ENCODE results near the gene USE1.

Gene USE1, protein sequence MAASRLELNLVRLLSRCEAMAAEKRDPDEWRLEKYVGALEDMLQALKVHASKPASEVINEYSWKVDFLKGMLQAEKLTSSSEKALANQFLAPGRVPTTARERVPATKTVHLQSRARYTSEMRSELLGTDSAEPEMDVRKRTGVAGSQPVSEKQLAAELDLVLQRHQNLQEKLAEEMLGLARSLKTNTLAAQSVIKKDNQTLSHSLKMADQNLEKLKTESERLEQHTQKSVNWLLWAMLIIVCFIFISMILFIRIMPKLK

DNA sequence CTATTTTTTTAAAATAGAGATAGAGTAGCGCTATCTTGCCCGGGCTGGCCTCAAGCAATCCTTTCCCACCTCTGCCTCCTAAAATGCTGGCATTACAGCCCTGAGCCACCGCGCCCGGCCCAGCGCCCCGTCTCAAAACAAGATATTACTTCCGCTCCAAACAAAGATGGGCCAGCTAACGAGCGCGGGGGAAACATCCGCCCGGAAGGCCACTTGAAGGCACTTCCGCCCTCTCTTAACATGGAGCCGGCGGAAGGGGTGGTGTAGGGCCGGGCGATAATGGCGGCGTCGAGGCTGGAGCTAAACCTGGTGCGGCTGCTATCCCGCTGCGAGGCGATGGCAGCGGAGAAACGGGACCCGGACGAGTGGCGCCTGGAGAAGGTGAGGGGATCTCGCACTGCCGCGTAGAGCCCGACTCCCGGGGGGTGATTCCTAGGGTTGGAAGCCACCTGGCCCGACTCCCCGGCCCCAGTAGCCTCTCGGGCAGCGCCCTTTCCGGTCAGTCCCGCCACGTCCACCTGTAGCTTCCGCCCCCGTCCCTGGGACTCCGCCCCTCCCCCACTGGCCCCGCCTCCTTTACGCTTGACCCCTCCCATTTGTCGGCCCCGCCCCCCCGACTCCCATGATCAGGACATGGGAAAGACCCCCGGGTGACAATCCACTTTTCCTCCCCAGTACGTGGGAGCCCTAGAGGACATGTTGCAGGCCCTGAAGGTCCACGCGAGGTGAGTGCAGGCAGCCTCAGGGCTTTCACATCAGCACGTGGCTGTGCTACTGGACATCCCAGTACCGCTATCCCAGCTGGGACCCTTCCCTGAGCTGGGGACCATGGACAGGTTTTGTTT lies at the start of gene USE1:
USE1 (plus strand) TSS at position 231 of the 845 bp plus-strand sequence; CDS start at position 280, 49 bp downstream.
- in situ Hi-C loops (cut with MboI; ENCODE audit: low pct_unique_long_range_greater_than_20kb, low sequenced_read_pairs, unreplicated experiment), result no loop called here
- peak; percentile 91 for DNase-seq (ENCODE audit: low spot score)
- TF ChIP-seq, protein P1, sequence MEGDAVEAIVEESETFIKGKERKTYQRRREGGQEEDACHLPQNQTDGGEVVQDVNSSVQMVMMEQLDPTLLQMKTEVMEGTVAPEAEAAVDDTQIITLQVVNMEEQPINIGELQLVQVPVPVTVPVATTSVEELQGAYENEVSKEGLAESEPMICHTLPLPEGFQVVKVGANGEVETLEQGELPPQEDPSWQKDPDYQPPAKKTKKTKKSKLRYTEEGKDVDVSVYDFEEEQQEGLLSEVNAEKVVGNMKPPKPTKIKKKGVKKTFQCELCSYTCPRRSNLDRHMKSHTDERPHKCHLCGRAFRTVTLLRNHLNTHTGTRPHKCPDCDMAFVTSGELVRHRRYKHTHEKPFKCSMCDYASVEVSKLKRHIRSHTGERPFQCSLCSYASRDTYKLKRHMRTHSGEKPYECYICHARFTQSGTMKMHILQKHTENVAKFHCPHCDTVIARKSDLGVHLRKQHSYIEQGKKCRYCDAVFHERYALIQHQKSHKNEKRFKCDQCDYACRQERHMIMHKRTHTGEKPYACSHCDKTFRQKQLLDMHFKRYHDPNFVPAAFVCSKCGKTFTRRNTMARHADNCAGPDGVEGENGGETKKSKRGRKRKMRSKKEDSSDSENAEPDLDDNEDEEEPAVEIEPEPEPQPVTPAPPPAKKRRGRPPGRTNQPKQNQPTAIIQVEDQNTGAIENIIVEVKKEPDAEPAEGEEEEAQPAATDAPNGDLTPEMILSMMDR (IDR thresholded peaks at IDR 0.05; ENCODE audit: extremely low read depth, insufficient read depth, missing control alignments), result no peak

DNA sequence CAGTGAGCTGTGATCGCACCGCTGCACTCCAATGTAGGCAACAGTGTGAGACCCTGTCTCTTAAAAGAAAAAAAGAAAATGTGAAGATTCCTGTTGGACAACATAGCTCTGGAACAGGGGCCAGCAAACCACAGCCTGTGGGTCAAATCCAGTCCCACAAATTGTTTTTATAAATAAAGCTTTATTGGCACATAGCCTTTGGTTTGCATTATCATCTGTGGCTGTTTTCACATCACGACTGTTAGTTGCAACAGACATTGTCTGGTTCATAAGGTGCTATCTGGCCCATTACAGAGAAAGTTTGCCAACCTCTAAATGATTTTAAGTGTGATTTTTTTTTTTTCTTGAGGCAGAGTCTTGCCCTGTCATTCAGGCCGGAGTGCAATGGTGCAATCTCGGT lies 49.4 kb upstream of the USE1 start:
- DNase-seq (ENCODE audit: low spot score), result no peak
- in situ Hi-C loops (cut with MboI; ENCODE audit: low pct_unique_long_range_greater_than_20kb, low sequenced_read_pairs, unreplicated experiment), result no loop called here

DNA sequence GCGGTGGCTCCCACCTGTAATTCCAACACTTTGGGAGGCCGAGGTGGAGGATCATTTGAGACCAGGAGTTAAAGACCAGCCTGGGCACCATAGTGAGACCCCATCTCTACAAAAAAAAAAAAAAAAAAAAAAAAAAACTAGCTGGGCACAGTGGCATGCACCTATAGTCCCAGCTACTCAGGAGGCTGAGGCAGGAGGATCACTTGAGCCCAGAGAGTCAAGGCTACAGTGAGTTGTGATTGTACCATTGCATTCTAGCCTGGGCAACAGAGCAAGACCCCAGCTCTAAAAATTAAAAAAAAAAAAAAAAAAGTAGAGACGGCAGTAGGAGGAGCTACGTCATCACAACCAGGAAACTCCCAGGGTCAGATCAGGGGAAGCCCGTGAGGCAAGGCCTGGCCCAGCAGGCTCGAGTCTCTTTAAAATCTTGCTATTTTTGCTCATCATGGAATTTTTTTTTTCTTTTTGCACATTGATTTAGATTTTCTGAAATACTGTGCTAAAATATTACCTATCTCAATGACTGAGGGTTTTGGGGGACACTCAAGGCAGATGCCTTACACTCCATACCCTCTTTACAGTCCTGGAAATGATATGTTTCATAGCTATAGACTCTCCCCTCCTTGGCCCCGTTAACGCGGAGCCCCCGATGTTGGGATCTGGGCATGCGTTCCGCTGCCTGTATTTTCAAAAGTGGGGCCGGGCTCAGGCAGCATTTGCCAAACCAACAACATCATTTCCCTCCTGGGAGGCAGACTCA lies 44.4 kb upstream of the USE1 start:
- in situ Hi-C loops (cut with MboI; ENCODE audit: low pct_unique_long_range_greater_than_20kb, low sequenced_read_pairs, unreplicated experiment), result no loop called here
- DNase-seq (ENCODE audit: low spot score), result peak; percentile 89
- TF ChIP-seq, protein P1 (IDR thresholded peaks at IDR 0.05; ENCODE audit: extremely low read depth, insufficient read depth, missing control alignments), result no peak

More for the DNA sequence above, 49.4 kb upstream of the USE1 start:
- TF ChIP-seq, protein P1 (IDR thresholded peaks at IDR 0.05; ENCODE audit: extremely low read depth, insufficient read depth, missing control alignments), result no peak

DNA sequence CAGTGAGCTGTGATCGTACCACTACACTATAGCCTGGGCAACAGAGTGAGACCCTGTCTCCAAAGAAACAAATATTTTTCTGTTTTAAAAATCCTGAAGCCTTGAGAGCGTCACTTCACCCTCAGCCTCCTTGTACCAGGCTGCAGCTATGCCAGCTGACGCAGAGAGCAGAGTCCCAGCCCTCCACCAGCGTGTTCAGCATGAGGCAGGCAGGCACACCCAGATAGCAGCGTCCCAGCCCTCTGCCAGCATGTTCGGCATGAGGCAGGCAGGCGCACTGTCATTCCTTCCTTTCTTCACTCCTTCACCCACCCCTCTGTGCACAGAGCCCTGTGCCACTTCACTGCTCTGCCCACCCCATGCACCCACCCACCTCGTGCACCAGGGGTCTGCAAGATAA lies 43.3 kb upstream of the USE1 start:
- no peak for DNase-seq (ENCODE audit: low spot score)
- TF ChIP-seq, protein P1 (IDR thresholded peaks at IDR 0.05; ENCODE audit: extremely low read depth, insufficient read depth, missing control alignments), result no peak
- in situ Hi-C loops (cut with MboI; ENCODE audit: low pct_unique_long_range_greater_than_20kb, low sequenced_read_pairs, unreplicated experiment), result no loop called here

DNA sequence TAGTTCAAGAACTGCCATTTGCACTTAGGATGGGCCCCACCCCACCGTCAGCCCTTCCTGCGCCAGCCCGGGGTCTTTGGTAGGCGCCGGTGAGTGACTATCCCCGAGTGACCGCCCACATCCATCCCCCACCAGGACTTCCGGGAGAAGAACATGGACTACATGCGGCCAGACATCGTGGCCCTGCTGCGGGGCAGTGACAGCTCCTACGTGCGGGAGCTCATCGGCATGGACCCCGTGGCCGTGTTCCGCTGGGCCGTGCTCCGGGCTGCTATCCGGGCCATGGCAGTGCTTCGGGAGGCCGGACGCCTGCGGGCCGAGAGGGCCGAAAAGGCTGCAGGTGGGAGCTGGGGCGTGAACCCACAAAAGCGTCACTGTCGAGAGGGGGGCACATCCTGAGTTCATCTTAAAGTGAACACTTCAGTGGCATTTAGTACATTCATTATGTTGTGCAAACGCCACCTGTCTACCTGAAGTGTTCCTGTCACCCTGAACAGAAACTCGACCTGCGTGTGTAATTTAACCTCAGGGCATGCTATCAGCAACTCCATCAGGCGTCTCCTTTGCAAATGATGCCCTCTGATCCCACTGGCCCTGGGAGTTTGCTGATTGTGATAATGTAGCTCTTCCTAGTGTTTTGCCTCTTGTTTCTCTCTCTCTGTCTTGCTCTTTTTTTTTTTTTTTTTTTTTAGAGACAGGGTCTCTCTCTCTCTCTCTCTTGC lies 42.4 kb upstream of the USE1 start:
- DNase-seq (ENCODE audit: low spot score), result no peak
- TF ChIP-seq, protein P1 (IDR thresholded peaks at IDR 0.05; ENCODE audit: extremely low read depth, insufficient read depth, missing control alignments), result no peak
- in situ Hi-C loops (cut with MboI; ENCODE audit: low pct_unique_long_range_greater_than_20kb, low sequenced_read_pairs, unreplicated experiment), result no loop called here

DNA sequence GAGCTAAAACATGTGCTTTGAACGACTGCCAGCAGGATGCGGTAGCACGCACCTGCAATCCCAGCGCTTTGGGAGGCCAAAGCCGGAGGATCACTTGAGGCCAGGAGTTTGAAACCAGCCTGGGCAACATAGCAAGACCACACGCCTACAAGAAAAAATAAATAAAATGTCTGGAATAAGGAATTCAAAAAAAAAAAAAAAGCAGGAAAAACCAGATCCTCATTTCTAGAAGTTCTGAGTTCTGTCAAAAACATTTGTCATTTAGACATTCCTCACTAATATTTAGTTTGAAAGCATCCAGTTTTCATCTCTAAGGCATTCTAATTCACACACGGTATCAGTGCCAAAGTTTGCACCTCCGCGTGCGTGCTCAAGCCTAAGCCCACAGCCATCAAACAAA lies 36.9 kb upstream of the USE1 start:
- in situ Hi-C loops (cut with MboI; ENCODE audit: low pct_unique_long_range_greater_than_20kb, low sequenced_read_pairs, unreplicated experiment), result no loop called here
- TF ChIP-seq, protein P1 (IDR thresholded peaks at IDR 0.05; ENCODE audit: extremely low read depth, insufficient read depth, missing control alignments), result no peak
- no peak for DNase-seq (ENCODE audit: low spot score)

Data from GM13977 (cell line).